Stimulated activated CD4-positive, alpha-beta T cell treated with anti-CD3 and anti-CD28 coated beads, Interleukin-15, amount 100 ng/mL, for 48 hours (primary cell): ENCODE measurements around the gene DHPS.
A peak's percentile ranks its signal among the peaks of the same experiment; 100 is the strongest.
"Not testable (repeated sequence)": the region's sequence is repeated elsewhere in the genome, so short reads cannot be mapped to it uniquely, and the experiment has no call there.

Experiments
- DNase-seq, 2 donors: peaks; one replicate each; pipeline ENCODE4 v3.0.0-alpha.2; 2020; ENCODE audit warnings: low read depth in 2 of 2

Gene DHPS

DNA sequence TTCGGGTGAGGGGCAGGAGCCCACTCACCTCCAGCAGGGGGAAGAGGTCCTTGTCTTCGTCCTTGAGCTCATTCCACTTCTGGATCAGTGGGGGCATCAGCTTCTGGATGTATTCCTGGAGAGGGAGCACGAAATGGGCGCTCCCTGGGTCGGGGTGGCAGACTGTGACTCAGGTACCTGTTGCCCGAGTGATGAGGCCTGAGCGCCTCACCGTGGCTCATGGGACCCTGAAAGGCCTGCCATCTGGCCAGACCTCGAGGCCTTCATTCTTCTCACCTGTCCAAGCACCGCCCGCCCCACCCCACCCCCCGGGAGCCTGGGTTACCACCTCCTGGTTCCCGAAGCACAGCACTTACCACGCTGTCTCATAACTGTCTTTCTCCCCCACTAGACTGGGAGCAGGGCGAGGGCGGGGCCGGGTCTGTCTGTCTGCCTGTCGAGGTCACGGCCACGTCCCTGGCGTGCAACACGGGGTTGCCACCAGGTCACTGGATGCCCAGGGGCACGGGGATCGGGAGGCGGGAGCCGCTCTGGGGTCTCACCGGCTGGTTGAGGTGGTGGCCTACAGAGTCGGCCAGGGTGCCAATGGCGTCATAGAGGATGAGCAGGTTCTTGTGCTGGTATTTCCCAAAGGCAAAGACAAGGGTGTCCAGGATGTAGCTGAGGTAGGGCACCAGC, 24.1 kb upstream of the DHPS start:
- no peak for DNase-seq

DNA sequence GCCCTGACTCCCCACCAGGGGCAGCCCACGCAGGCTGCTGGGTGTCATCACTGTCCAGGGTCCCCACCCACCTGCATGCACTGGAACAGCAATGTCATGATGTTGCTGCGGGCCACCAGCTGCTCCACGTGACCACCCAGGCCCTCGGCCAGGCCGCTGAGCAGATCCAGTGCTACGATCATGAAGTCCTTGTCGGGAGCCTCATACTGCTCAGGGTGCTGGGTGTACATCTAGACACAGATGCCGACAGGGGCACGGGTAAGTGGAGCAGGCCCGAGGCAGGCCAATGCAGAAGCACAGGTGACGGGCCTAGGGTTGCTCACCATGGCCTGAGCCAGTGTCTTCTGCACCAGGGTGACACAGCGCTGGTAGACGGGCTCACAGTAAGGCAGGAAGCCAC, 23.5 kb upstream of the DHPS start:
- no peak for DNase-seq

DNA sequence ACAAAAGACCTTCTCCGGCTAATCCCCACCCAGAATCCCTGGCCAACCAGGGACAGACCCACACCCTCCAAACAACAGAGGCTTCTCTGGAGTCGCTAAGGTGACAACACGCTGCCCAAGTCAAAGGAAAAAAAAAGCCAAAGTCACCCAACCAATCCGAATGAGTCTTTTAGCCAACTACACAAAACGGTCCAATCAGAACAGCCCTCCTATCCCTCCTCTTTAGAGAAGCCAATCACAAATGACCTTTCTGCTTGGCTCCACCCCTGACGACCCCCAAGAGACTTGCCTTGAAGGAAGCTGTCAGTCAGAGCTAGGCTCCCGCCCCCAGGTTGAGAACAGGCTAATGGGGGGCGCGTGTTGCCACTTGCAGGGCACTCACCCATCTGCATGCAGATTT, 21.4 kb upstream of the DHPS start:
- no peak for DNase-seq

DNA sequence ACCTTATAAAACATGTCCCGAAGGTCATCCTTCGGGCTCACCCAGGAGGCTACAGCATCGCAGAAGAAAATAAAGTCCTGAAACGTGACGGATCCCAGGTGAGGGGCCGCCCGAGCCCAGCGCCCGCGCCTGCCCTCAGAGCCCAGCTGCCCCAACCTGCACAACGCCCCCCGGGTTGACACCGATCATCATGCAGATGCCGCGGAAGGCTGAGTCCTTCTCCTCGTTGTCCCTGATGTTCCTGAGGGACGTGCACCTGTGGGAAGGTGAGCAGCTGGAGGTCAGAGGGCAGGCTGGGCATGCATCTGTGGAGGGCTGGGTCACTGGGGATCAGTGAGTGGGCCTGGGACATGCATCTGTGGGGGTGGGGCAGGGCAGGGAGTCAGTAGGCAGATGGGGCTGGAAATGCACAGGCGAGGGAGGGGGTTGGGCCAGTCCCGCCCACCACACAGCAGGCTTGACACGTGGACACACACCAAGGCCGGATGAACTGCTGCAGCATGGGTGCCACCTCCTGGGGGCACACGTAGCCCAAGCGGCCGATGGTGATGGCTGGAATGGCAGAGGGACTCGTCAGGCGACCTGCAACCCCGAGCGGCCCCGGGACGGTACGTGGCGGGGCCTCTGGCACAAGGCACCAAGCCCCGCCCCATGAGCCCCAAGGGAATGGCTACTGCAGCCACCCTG, 20.1 kb upstream of the DHPS start:
- no peak for DNase-seq

DNA sequence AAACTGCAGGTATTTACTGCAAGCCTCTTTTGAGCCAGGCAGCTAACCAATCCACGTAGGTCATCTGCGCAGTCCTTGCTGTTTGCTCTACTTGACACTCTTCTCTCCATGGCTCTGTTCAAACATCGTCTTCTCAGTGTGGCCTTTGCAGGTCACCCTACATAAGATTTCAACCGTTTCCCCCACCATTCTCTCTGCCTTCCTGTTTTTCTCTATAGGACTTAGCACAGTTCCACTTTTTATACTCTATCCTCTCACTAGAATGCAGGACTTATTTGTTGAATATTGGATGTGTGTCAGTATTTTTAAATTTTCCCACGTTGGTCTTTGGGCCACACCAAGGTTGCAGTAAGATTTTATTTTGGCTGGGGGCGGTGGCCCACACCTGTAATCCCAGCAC, 16.5 kb upstream of the DHPS start:
- no peak for DNase-seq

DNA sequence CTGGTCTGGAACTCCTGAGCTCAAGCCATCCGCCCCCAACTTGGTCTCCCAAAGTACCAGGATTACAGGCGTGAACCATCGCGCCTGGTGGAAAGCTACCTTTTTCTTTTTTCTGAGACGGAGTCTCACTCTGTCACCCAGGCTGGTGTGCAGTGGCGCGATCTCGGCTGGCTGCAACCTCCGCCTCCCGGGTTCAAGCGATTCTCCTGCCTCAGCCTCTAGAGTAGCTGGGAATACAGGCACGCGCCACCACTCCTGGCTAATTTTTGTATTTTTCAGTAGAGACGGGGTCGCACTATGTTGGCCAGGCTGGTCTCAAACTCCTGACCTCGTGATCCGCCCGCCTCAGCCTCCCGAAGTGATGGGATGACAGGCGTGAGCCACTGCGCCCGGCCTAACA, 15.7 kb upstream of the DHPS start:
- not testable (repeated sequence) for DNase-seq

DNA sequence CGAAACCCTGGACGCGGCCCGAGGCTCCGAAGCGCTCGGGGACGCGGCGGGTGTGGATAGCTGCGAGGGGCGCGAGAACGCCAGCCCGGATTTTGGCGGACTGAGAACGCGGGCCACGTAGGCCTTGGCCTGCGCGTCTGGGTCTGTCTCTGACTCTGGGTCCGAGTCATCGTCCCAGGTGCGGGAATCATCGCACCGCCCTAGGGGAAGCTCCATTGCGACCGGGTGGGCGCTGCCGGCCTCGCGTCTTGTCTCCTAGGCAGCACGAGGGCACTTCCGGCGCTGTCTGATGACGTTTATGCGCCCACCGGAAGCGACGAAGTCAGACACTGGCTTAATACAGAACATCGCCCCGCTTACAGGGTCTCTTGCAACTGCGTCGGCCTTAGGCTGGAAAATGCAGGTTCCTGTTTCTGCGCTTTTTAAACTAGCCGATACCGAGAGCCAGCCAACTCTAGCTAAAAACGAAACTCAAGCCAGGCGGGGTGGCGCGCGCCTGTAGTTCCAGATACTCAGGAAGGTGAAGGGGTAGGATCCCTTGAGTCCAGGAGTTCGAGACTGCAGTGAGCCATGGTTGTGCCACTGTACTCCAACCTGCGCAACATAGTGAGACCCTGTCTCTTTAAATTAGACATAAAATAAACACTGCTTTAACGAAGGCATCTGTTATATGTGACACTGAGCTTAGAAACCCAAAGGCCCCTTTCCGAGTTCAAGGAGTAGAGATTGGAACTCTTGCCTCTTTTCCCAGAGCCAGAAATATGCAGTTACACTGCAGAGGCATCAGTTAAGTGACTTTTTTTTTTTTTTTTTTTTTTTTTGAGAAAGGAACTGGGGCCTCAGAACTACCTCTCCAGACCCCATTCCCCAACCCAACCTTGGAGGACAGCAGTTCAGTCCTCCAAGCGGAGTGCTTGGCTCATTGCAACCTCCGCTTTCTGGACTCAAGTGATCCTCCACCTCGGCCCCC, 15.0 kb upstream of the DHPS start, which contains the start of gene FBXW9:
Gene FBXW9, minus strand, starts transcription at position 266 of the 970 bp plus-strand sequence. Its CDS starts 50 bp downstream, at position 216.
- peak; percentile 95 to 96 for DNase-seq

DNA sequence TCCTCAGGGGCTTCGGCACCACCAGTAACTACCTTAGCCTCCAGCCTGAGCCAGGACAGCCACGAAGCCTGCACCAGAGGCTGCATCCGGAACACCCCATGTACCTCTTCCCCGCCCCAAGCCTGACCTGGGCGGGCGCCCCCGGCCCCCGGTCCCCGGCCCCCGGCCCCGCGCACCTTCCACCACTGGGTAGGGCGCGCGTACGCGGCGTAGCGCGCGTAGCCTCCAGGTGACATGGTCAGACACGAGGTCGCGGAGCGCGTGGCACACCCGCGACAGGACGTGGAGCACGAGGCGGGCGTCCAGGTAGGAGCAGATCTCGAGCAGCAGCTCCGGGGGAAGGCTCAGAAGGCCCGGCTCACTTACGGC, 14.3 kb upstream of the DHPS start:
- no peak for DNase-seq

DNA sequence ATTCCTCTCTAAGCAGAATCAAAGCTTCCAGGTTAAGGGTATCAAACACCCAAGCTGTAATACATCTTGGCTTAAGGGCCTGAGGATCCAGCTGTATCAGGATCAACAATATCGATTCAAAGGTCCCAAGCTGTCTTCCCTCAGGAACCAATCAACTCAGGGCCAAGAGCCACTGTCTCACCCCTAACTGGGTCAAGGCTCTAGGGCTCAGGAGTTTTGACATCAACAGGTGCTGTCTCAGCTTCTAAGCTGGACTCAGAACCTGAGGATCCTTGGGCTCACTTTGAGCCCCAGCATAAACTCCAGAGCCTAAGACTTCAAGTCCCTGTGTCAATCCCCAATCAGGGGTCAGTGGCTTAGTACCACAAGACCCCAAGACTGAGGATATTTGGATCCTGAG, 13.8 kb upstream of the DHPS start:
- DNase-seq, result no peak

DNA sequence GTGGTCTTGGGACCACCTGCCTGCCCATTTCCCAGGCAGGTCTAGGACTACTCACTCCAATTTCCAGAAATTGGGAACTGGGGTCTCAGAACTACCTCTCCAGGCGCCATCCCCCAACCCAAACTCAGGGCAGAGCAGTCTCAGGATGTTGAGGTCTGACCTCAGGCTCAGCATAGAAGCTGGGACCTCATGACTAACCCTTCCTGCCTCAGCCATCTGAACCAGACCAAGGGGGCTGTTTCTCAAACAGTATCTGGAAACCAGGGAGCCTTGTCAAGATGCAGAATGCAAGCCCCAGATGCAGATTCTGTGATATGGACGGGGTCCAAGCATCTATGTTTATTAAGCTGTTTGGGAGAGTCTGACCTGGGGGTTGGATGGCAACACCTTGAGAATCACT, 13.4 kb upstream of the DHPS start:
- DNase-seq, result no peak

DNA sequence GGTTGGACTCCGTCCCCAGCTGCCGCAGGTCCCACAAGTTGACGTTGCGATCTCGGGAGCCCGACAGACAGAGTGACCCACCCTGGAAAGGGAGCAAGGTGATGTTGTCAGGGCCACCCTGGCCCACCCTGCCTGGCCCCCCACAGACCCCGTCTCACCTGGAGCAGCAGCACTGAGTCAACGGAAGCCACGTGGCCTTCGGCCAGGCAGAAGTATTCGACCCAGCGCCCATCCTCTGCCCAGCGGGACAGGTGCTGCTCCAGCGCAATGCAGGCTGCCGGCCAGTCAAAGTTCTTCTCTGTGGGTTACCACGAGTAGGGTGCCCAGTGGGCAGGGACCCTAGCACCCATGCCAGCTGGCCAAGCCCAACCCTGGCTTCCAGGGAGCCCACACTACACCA, 13.0 kb upstream of the DHPS start:
- no peak for DNase-seq

DNA sequence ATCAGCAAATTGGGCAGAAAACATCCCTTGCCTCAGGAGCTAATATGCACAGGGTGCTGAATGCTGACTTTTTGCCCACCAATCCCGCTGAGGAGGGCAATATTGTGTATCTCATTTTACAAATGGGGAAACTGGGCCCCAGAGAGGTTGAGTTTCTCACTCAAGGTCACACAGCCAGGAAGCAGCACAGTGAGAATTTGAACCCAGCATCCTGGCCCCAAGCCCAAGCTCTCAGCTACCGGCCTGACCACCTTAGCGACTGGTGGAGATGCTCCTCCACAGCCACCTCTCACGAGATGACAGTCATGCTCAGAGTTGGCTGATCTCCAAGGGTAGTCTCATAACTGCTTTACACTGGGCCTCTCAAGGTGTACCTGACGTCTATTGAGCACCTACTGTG, 11.3 kb upstream of the DHPS start:
- DNase-seq, result no peak

DNA sequence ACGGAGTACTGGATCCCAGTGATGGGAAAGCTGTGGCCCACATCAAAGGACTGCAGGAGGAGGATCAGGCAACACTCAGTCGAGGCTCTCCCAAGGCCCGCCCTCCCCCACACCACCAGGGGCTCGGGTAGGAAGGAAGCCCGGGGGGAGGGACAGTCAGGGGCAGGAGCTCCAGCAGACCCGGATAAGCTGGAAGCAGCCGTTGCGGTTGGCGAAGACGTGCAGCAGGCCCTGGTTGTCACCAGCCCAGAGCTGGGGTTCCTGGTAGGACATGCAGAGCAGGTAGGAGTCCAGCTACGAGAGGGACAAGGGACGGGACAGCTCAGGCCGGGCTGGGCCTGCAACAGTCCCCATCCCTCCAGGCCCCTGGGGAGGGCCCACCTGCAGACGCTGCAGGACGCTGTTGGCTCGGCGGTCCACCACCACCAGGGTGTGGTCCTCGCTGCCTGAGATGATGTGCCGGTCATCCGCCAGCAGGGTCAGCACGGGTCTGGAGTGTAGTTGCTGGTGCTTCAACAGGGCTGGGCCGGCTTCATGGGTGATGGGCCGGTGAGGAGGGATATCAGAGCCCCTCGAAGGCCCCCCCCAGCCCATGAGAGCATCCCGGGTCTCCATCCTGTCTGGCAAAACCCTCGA, 8.0 kb upstream of the DHPS start:
- no peak for DNase-seq

DNA sequence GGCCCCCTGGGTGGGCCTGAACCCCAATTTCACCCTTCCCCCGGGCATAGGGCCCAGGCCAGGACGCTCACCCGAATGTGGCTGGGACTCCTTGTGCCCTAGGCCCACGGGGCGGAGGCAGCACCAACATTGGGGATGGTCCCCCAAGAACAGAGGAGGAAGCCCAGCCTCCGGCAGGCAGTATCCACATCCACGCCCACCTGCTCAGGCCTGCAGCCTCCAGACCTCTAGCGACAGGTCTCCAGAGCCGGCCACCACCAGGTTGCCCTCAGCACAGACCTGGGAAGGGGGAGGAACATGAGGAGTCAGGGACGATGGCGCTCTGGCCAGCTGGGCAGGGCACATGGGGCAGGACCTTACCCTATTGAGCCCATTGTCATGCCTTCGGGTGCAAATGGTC, 7.3 kb upstream of the DHPS start:
- no peak for DNase-seq

DNA sequence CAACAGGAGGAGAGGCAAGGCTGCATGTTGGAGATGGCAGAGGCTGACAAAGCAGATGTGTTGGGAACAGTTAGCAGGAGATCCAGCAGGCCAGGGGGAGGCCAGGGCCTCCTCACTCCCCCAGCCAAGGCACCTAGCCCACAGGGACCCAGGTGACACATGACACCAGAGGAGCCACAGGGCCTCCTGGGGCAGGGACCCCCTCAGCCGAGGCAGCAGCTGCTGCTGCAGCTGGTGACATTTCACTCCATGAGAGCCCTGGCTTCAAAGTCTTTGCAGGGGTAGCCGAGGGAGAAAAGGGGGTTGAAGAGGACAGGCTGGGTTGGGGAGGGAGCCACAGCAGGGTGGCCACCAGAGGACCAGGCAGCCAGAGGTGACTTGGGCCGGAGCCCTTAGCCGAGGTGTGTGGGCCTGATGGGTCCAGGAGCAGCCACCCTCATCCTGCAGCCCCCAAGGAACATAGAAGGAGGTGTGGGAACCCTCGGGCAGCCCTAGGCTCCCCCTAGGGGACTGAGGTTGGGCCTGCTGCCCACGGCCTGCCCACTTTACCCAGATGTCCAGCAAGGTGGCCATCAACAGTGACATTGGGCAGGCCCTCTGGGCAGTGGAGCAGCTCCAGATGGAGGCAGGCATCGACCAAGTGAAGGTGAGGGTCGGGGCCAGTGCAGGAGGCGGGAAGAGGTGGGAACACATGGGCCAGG, 6.0 kb upstream of the DHPS start, which contains the start of gene GNG14:
Gene GNG14, plus strand, starts transcription at position 503 of the 701 bp plus-strand sequence. Its CDS starts 51 bp downstream, at position 554.
- DNase-seq, result no peak

DNA sequence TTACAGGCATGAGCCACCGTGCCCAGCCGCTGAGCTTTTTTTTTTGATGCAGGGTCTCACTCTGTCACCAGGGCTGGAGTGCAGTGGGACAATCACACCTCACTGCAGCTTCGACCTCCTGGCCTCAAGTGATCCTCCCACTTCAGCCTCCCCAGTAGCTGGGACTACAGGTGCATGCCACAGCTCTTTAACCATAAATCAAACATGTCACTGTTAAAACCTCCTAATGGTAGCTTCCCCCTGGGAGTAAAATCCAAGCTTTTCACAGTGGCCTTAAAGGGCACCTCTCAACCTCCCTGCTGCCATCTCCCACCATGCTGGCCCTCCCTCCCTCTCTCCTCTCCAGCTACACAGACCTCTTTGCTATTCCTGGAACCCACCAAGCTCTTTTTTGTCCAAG, 4.2 kb upstream of the DHPS start:
- no peak for DNase-seq

DNA sequence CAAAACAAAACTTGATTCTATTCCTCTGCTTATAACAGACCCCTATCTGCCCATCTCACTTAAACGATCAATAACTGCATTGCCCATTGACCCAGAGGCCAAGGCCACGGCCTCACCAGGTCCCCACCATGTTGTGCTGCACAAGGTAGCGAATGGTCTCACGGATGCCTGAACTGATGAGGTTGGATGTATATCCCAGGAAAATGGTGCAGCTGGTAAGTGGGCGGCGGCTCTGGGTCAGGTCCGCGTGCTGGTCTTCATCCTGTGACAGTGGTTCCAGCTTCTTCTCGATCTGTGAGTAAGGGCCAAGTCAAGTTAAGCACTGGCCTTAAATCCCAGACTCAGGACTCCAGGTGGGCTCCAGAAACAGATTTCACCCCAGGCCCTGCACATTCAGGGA, 1.6 kb downstream of the DHPS start:
- DNase-seq, result no peak

DNA sequence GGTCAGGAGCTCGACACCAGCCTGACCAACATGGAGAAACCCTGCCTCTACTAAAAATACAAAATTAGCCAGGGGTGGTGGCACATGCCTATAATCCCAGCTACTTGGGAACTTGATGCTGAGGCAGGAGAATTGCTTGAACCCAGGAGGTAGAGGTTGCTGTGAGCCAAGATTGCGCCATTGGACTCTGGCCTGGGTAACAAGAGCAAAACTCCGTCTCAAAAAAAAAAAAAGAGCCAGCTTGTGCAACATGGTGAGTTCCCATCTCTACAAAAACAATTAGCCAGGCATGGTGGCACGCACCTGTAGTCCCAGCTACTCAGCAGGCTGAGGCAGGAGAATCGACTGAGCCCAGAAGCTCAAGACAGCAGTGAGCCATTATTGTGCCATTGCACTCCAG, 3.6 kb downstream of the DHPS start:
- DNase-seq, result not testable (repeated sequence)

DNA sequence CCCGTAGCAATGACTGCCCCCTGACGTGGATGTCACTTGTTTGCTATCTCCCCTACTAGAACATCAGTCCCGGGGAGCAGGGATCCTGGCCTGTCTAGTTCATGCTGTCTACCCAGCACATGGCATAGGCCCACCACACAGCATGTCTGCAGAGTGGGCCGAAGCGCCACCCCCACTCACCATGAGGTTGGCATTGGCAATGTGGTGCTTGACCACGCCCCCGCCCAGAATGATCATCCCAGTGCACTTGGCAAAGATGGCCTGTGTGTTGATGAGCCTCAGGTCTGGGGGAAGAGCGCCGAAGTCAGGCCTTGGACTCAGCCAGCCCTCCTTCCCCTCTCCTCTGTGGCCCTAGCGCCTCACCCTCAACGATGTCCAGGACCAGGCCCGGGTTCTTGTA, 4.8 kb downstream of the DHPS start:
- DNase-seq, result no peak

DNA sequence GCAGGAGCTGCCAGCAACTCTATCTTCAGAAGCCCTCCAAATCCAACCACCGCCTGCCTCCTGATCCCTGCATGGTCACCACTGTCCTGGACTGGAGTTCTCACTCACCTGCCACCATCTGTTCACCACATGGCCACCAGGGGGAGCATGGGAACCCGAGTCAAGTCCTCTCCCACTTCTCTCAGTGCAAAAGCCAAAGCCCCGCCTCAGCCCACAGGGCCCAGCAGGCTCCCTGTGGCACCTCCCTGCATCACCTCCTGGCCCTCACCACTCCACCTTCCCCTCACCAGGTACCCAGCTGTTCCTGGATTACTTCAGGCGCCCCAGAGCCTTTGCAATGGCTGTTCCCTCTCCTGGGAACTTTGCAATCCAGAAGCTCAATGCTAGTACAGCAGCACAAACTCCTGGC, 5.3 kb downstream of the DHPS start:
- DNase-seq, result peak; percentile 84 to 87

DNA sequence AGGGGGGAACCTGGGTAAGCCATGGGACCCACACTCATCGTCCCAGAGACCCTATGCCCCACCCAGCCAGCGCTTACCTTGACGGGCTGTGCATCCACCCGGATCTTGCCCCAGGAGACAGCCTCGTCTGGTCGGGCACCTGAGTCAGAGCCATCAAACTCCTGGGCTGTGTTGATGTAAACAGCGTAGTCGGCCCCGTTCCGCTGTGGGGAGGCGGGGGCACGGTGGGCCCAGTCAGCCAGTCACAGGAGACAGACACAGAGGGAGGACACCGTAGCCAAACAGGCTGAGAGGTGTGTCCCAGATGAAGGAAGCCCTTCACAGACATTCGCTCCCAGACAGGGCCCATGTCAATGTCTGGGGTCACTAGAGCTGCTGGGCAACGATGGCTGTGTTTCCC, 5.7 kb downstream of the DHPS start:
- no peak for DNase-seq
